RPMI8226 (cell line): ENCODE measurements around the gene MAP4.
"Not testable (repeated sequence)": the region's sequence is repeated elsewhere in the genome, so short reads cannot be mapped to it uniquely, and the experiment has no call there.

Experiments used
- DNase-seq: peaks from one replicate; pipeline ENCODE4 v3.0.0-alpha.2; 2015

MAP4 gene

GRCh38 chr3:48016301-48016973 lies at the start of gene MAP4:
Gene MAP4 (minus strand): TSS chr3:48016416. CDS start chr3:47998860, 17,556 bp downstream.
- no peak for DNase-seq

- DNase-seq, result no peak
Measured at GRCh38 chr3:48065035-48065434, 48.8 kb upstream of the MAP4 start.

GRCh38 chr3:48064292-48064829 lies 48.1 kb upstream of the MAP4 start:
- DNase-seq, result no peak

GRCh38 chr3:48061586-48061985 lies 45.4 kb upstream of the MAP4 start:
- not testable (repeated sequence) for DNase-seq

- DNase-seq, result no peak
Measured at GRCh38 chr3:48058091-48058490, 41.9 kb upstream of the MAP4 start.

GRCh38 chr3:48057521-48057920 lies 41.3 kb upstream of the MAP4 start:
- no peak for DNase-seq

GRCh38 chr3:48047841-48048464 lies 31.7 kb upstream of the MAP4 start:
- DNase-seq, result no peak

GRCh38 chr3:48042071-48042760 lies 26.0 kb upstream of the MAP4 start:
- no peak for DNase-seq

- peak; percentile 14 for DNase-seq
Measured at GRCh38 chr3:48039487-48040190, 23.4 kb upstream of the MAP4 start.

- DNase-seq, result no peak
Measured at GRCh38 chr3:48038971-48039481, 22.8 kb upstream of the MAP4 start.

GRCh38 chr3:48034000-48034516 lies 17.8 kb upstream of the MAP4 start:
- DNase-seq, result peak; percentile 84

- DNase-seq, result no peak
Measured at GRCh38 chr3:48030188-48030587, 14.0 kb upstream of the MAP4 start.

- DNase-seq, result no peak
Measured at GRCh38 chr3:48026951-48027908, 11.0 kb upstream of the MAP4 start.

- no peak for DNase-seq
Measured at GRCh38 chr3:48026098-48026497, 9.9 kb upstream of the MAP4 start.

GRCh38 chr3:48024401-48024800 lies 8.2 kb upstream of the MAP4 start:
- DNase-seq, result no peak

- DNase-seq, result no peak
Measured at GRCh38 chr3:48023377-48023776, 7.2 kb upstream of the MAP4 start.

- no peak for DNase-seq
Measured at GRCh38 chr3:48022178-48022577, 6.0 kb upstream of the MAP4 start.

- DNase-seq, result no peak
Measured at GRCh38 chr3:48018841-48019240, 2.6 kb upstream of the MAP4 start.

- DNase-seq, result no peak
Measured at GRCh38 chr3:48015431-48016180, 610 bp downstream of the MAP4 start.

- no peak for DNase-seq
Measured at GRCh38 chr3:48014358-48014757, 1.9 kb downstream of the MAP4 start.
